Neural cell (in vitro differentiated cells): Measurements from ENCODE around the gene SLC12A8. TPM values are rescaled to one million over a fixed set of nuclear protein-coding genes. Genes with fewer than 3 reads are reported as not detected.
A peak's percentile ranks its signal among the peaks of the same experiment; 100 is the strongest.

Experiments used
- H2AFZ ChIP-seq: fragments of 200-600, 300-800 bp; sonication (generic), shearing (Covaris generic); 2 replicates; pipeline ENCODE4 v1.6.0; 2014; ENCODE audit warnings: low read depth, mild to moderate bottlenecking, antibody characterized with exemption, low read length, moderate library complexity
- H3F3A ChIP-seq: fragments of 200-600 bp; shearing (Covaris generic); 2 replicates; pipeline ENCODE4 v1.6.1; 2016; ENCODE audit warnings: mild to moderate bottlenecking, moderate library complexity, mixed read lengths, antibody characterized with exemption, low read length; ENCODE audit not compliant: insufficient read depth, poor library complexity, severe bottlenecking
- H3K27ac ChIP-seq: fragments of 200-600, 300-800 bp; sonication (generic), shearing (Covaris generic); 2 replicates; pipeline ENCODE4 v1.5.1; 2014; ENCODE audit warnings: mild to moderate bottlenecking, low read length, moderate library complexity
- H3K27me3 ChIP-seq: fragments of 300-800, 200-600 bp; sonication (generic), shearing (Covaris generic); 2 replicates; pipeline ENCODE4 v1.6.0; 2014; ENCODE audit warnings: mild to moderate bottlenecking, low read depth, low read length, moderate library complexity; ENCODE audit not compliant: insufficient read depth
- H3K36me3 ChIP-seq: fragments of 300-800, 200-600 bp; sonication (generic), shearing (Covaris generic); 2 replicates; pipeline ENCODE4 v1.5.1; 2014; ENCODE audit warnings: mild to moderate bottlenecking, antibody characterized with exemption, low read length, moderate library complexity; ENCODE audit not compliant: insufficient read depth
- H3K4me2 ChIP-seq: fragments of 300-800, 200-600 bp; sonication (generic), shearing (Covaris generic); 2 replicates; pipeline ENCODE4 v1.6.0; 2014; ENCODE audit warnings: mild to moderate bottlenecking, low read length
- H3K4me3 ChIP-seq: fragments of 300-800, 200-600 bp; sonication (generic), shearing (Covaris generic); 2 replicates; pipeline ENCODE4 v1.5.1; 2014; ENCODE audit warnings: mild to moderate bottlenecking, low read length, moderate library complexity
- H3K79me2 ChIP-seq: fragments of 200-600 bp; shearing (Covaris generic); replicated peaks from 2 replicates; pipeline ENCODE4 v1.6.0; 2014; ENCODE audit warnings: mild to moderate bottlenecking, low read length, moderate library complexity; ENCODE audit not compliant: insufficient read depth
- H3K9ac ChIP-seq: fragments of 300-800, 200-600 bp; sonication (generic), shearing (Covaris generic); 2 replicates; pipeline ENCODE4 v1.6.1; 2016; ENCODE audit warnings: mild to moderate bottlenecking, low read length, mixed read lengths
- H3K9me2 ChIP-seq: fragments of 200-600 bp; shearing (Covaris generic); 2 replicates; pipeline ENCODE4 v1.6.1; 2016; ENCODE audit warnings: mild to moderate bottlenecking, low read length, mixed read lengths; ENCODE audit not compliant: insufficient read depth
- H3K9me3 ChIP-seq: fragments of 200-600, 300-800 bp; sonication (generic), shearing (Covaris generic); 2 replicates; pipeline ENCODE4 v1.6.1; 2016; ENCODE audit warnings: mild to moderate bottlenecking, mixed run types, low read length, moderate library complexity, mixed read lengths
- H4K20me1 ChIP-seq: fragments of 200-600 bp; shearing (Covaris generic); 2 replicates; pipeline ENCODE4 v1.6.1; 2016; ENCODE audit warnings: mild to moderate bottlenecking, mixed run types; ENCODE audit not compliant: insufficient read depth
- EP300 ChIP-seq: fragments of 450-650 bp; conservative IDR thresholded peaks from 2 replicates; pipeline ENCODE4 v1.6.1; 2014; ENCODE audit warnings: antibody characterized with exemption, mild to moderate bottlenecking, moderate library complexity; ENCODE audit not compliant: poor library complexity, severe bottlenecking
- EZH2 ChIP-seq: fragments of 200-600, 300-800 bp; shearing (Covaris generic), sonication (generic); IDR thresholded peaks from 2 replicates; pipeline ENCODE4 v1.6.1; 2014; ENCODE audit warnings: antibody characterized with exemption, low read length, borderline replicate concordance, mild to moderate bottlenecking; ENCODE audit not compliant: insufficient read depth, poor library complexity, severe bottlenecking
- MXI1 ChIP-seq: fragments of 450-650 bp; conservative IDR thresholded peaks from 2 replicates; pipeline ENCODE4 v1.6.1; 2014; ENCODE audit warnings: antibody characterized with exemption, mild to moderate bottlenecking; ENCODE audit not compliant: poor library complexity, severe bottlenecking
- POLR2AphosphoS5 ChIP-seq: IDR thresholded peaks from 2 replicates; pipeline ENCODE4 v1.6.1; 2012
- SMC3 ChIP-seq: fragments of 450-650 bp; conservative IDR thresholded peaks from 2 replicates; pipeline ENCODE4 v1.6.1; 2014; ENCODE audit warnings: antibody characterized with exemption, mild to moderate bottlenecking, moderate library complexity; ENCODE audit not compliant: poor library complexity
- TAF1 ChIP-seq: IDR thresholded peaks from 2 replicates; pipeline ENCODE4 v1.6.1; 2012; ENCODE audit warnings: low read depth
- polyA plus RNA-seq: library from polyadenylated mRNA; depleted of rRNA; stranded (reverse); fragments of >200 nt; gene quantifications from 2 replicates; pipeline ENCODE4 v1.2.3, GENCODE V29; 2014
- TF ChIP-seq, protein P1 (sequence below): IDR thresholded peaks from 2 replicates; pipeline ENCODE4 v1.6.1; 2012; ENCODE audit warnings: borderline replicate concordance
- TF ChIP-seq, protein P2 (sequence below): fragments of 450-650 bp; IDR thresholded peaks from 2 replicates; pipeline ENCODE4 v1.5.1; 2014; ENCODE audit warnings: antibody characterized with exemption, mild to moderate bottlenecking, moderate library complexity; ENCODE audit not compliant: poor library complexity, severe bottlenecking

Gene SLC12A8
- polyA plus RNA-seq, 1 donor from 2014 or later: 4.6 TPM

DNA sequence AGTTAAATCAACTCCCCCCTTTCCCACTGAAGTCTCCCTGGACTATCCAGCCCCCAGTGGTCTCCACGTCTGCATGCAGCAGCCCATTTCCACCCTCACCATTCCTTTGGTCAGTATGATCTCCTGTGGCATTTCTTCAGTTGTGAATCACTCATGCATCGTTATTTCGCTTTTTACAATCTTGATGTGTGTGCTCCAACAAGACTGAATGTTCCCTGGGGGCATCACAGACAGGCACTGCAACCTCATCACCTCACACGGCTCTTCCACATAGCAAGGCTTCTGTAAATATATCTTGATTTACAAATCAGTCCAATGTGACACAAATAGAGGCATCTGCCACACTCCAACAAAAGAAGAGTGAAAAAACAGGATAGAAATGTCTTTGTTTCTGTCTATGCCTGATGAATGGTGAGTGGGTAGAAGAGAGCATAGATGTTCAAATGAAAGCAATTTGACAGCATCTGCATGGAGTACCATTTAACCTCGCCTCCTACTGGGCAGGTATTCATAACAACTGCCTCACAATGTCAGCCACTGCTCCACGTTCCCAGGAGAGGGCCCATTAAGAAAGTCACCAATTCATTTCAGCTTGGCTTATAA is 162.0 kb downstream of the SLC12A8 start:
- no peak overlapping the region for H2AFZ ChIP-seq
- H3K36me3 ChIP-seq: no peaks in the 10 kb centered on the region
- no peak overlapping the region for H3K4me2 ChIP-seq
- TF ChIP-seq POLR2AphosphoS5 (peak; percentile 95), EP300 (peak; percentile 98), SMC3 (no peak)
- TF ChIP-seq, protein P1, sequence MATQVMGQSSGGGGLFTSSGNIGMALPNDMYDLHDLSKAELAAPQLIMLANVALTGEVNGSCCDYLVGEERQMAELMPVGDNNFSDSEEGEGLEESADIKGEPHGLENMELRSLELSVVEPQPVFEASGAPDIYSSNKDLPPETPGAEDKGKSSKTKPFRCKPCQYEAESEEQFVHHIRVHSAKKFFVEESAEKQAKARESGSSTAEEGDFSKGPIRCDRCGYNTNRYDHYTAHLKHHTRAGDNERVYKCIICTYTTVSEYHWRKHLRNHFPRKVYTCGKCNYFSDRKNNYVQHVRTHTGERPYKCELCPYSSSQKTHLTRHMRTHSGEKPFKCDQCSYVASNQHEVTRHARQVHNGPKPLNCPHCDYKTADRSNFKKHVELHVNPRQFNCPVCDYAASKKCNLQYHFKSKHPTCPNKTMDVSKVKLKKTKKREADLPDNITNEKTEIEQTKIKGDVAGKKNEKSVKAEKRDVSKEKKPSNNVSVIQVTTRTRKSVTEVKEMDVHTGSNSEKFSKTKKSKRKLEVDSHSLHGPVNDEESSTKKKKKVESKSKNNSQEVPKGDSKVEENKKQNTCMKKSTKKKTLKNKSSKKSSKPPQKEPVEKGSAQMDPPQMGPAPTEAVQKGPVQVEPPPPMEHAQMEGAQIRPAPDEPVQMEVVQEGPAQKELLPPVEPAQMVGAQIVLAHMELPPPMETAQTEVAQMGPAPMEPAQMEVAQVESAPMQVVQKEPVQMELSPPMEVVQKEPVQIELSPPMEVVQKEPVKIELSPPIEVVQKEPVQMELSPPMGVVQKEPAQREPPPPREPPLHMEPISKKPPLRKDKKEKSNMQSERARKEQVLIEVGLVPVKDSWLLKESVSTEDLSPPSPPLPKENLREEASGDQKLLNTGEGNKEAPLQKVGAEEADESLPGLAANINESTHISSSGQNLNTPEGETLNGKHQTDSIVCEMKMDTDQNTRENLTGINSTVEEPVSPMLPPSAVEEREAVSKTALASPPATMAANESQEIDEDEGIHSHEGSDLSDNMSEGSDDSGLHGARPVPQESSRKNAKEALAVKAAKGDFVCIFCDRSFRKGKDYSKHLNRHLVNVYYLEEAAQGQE: peak; percentile 58
- TF ChIP-seq, protein P2, sequence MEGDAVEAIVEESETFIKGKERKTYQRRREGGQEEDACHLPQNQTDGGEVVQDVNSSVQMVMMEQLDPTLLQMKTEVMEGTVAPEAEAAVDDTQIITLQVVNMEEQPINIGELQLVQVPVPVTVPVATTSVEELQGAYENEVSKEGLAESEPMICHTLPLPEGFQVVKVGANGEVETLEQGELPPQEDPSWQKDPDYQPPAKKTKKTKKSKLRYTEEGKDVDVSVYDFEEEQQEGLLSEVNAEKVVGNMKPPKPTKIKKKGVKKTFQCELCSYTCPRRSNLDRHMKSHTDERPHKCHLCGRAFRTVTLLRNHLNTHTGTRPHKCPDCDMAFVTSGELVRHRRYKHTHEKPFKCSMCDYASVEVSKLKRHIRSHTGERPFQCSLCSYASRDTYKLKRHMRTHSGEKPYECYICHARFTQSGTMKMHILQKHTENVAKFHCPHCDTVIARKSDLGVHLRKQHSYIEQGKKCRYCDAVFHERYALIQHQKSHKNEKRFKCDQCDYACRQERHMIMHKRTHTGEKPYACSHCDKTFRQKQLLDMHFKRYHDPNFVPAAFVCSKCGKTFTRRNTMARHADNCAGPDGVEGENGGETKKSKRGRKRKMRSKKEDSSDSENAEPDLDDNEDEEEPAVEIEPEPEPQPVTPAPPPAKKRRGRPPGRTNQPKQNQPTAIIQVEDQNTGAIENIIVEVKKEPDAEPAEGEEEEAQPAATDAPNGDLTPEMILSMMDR: peak; percentile 45
- no peaks in the 10 kb centered on the region for H4K20me1 ChIP-seq
- no peak overlapping the region for H3K9ac ChIP-seq
- no peaks in the 10 kb centered on the region for H3K9me3 ChIP-seq
- peak overlapping the region; percentile 23 for H3K4me3 ChIP-seq
- peak overlapping the region; percentile 21 for H3K27ac ChIP-seq
- peaks cover 5% of the 10 kb centered on the region for H3F3A ChIP-seq
- H3K79me2 ChIP-seq: no peaks in the 10 kb centered on the region
- peaks cover 19% of the 10 kb centered on the region for H3K27me3 ChIP-seq
- H3K9me2 ChIP-seq: no peaks in the 10 kb centered on the region

DNA sequence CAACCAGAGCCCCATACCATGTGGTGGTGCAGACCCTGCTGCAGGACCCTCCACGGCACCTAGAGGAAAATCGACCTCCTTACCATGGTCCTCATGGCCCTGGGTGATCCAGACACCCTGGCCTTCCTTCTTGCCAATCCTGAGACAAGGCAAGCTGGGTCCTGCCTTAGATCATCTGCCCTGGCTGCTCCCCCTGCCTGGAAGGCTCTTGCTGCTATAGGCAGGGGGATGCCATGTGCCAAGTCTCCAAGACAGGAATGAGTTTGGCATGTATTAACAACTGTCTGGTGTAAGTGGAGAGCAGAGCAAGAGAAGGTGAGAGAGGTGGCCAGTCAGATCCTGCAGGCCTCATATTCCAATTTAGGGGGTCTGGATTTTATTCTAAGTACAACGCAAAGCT is 164.3 kb downstream of the SLC12A8 start:
- H4K20me1 ChIP-seq: no peaks in the 10 kb centered on the region

More for the DNA sequence above, 164.3 kb downstream of the SLC12A8 start:
- no peaks in the 10 kb centered on the region for H3K36me3 ChIP-seq
- H2AFZ ChIP-seq: no peak overlapping the region
- no peak overlapping the region for H3K4me3 ChIP-seq
- no peaks in the 10 kb centered on the region for H3K9me2 ChIP-seq
- peaks cover 5% of the 10 kb centered on the region for H3F3A ChIP-seq
- H3K9ac ChIP-seq: no peak overlapping the region
- H3K27me3 ChIP-seq: peaks cover 2% of the 10 kb centered on the region
- no peaks in the 10 kb centered on the region for H3K79me2 ChIP-seq
- TF ChIP-seq MXI1: no peak
- TF ChIP-seq TAF1: no peak
- TF ChIP-seq, protein P1: no peak
- TF ChIP-seq EP300: no peak
- TF ChIP-seq EZH2: no peak
- no peak for TF ChIP-seq POLR2AphosphoS5
- H3K4me2 ChIP-seq: no peak overlapping the region
- H3K27ac ChIP-seq: no peak overlapping the region
- no peaks in the 10 kb centered on the region for H3K9me3 ChIP-seq
